ENCODE measurements around the gene GMPPB.

GRCh38 chr3:49745986-49746385 is 22.2 kb upstream of the GMPPB start:
- TF ChIP-seq CTCF (IDR thresholded peaks at IDR 0.05; ENCODE audit: low read depth, low read length, missing input control) (no peak), REST (IDR thresholded peaks at IDR 0.05) (no peak), EGR1 (IDR thresholded peaks at IDR 0.05; ENCODE audit: low read depth in 2 of 2) (no peak), ZBTB33 (IDR thresholded peaks at IDR 0.05) (no peak), RAD21 (IDR thresholded peaks at IDR 0.05) (no peak), TAF1 (conservative IDR thresholded peaks at IDR 0.05) (no peak), RXRA (IDR thresholded peaks at IDR 0.05) (no peak), MAX (IDR thresholded peaks at IDR 0.05) (no peak), SP1 (IDR thresholded peaks at IDR 0.05) (no peak)

All from liver (tissue), 3 donors.